GM23248 (cell line): ENCODE results near the gene TRPM3.

Source experiments
- EZH2 ChIP-seq: fragments of 200-600 bp; sonication (generic); IDR thresholded peaks from 2 replicates; pipeline ENCODE4 v1.6.1; 2018; ENCODE audit warnings: antibody characterized with exemption, mild to moderate bottlenecking; ENCODE audit not compliant: insufficient read depth, poor library complexity, severe bottlenecking
- EZH2phosphoT487 ChIP-seq: fragments of 200-600 bp; sonication (generic); IDR thresholded peaks from 2 replicates; pipeline ENCODE4 v1.6.1; 2018; ENCODE audit warnings: antibody characterized with exemption, moderate library complexity, mild to moderate bottlenecking, low read depth; ENCODE audit not compliant: insufficient read depth

DNA sequence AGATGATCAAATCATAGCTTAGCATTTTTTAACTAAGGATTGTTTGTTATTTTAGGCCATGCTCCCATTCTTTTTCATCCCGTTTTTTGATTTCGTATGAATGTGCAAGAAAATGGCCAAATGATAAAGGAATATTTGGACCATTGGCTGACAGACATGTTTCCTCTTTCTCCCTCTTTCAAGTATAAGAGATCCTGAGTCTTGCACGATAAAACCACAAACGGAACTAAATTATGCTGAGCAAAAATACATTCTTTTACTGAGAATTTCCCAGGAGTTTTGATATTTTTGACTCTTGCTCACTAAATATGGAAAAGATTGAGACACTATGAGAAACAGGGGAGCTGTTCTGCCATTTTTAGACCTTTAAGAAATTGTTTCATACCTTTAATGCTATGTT is 616.6 kb downstream of the TRPM3 start:
- TF ChIP-seq EZH2 (no peak), EZH2phosphoT487 (no peak)
